ENCODE data around the gene AGRN. TPM values are rescaled to one million over a fixed set of nuclear protein-coding genes. Genes with fewer than 3 reads are reported as not detected.

The AGRN gene
- total RNA-seq, 4 donors from 2014 or later: 10.9 to 35.7 (median 20.6) TPM

- no peaks in the 10 kb centered on the region for H3K4me1 ChIP-seq
- no peaks in the 10 kb centered on the region for H3K27me3 ChIP-seq
- H3K4me3 ChIP-seq: no peak overlapping the region
- WGBS, 2 donors: 90 to 93% methylated on average over 27 to 38 of the region's 38 CpGs
- no peaks in the 10 kb centered on the region for H3K9me3 ChIP-seq
- H3K27ac ChIP-seq: no peak overlapping the region
- TF ChIP-seq POLR2A (IDR thresholded peaks at IDR 0.05): no peak
- TF ChIP-seq CTCF (IDR thresholded peaks at IDR 0.05): no peak
- TF ChIP-seq EP300 (IDR thresholded peaks at IDR 0.05): no peak
- DNase-seq (ENCODE audit: low spot score in 2 of 2): no peak
- H3K36me3 ChIP-seq: peaks cover 0 to 89% (median 0%) of the 10 kb centered on the region in 3 donors
Measured at GRCh38 chr1:1085911-1086841, 66.3 kb downstream of the AGRN start.

- Histone ChIP-seq H3K36me3 (peaks cover 0 to 83% (median 0%) of the 10 kb centered on the region in 3 donors), H3K4me3 (no peak overlapping the region), H3K9me3 (no peaks in the 10 kb centered on the region), H3K27ac (no peak overlapping the region), H3K27me3 (no peaks in the 10 kb centered on the region), H3K4me1 (no peaks in the 10 kb centered on the region)
- no peak for DNase-seq (ENCODE audit: low spot score in 2 of 2)
- WGBS, 2 donors: 87% methylated on average over 15 to 16 of the region's 17 CpGs
- TF ChIP-seq CTCF (IDR thresholded peaks at IDR 0.05): no peak
- TF ChIP-seq EP300 (IDR thresholded peaks at IDR 0.05): no peak
- no peak for TF ChIP-seq POLR2A (IDR thresholded peaks at IDR 0.05)
Measured at GRCh38 chr1:1086911-1087341, 67.0 kb downstream of the AGRN start.

GRCh38 chr1:1087351-1088028, 67.6 kb downstream of the AGRN start:
- no peak for DNase-seq (ENCODE audit: low spot score in 2 of 2)
- Histone ChIP-seq H3K4me1 (no peaks in the 10 kb centered on the region), H3K4me3 (no peak overlapping the region), H3K36me3 (peaks cover 0 to 78% (median 0%) of the 10 kb centered on the region in 3 donors), H3K9me3 (no peaks in the 10 kb centered on the region), H3K27me3 (no peaks in the 10 kb centered on the region), H3K27ac (no peak overlapping the region)
- TF ChIP-seq POLR2A (IDR thresholded peaks at IDR 0.05) (no peak), CTCF (IDR thresholded peaks at IDR 0.05) (no peak), EP300 (IDR thresholded peaks at IDR 0.05) (no peak)
- WGBS, 2 donors: 87 to 91% methylated on average over 28 to 34 of the region's 38 CpGs

DNA sequence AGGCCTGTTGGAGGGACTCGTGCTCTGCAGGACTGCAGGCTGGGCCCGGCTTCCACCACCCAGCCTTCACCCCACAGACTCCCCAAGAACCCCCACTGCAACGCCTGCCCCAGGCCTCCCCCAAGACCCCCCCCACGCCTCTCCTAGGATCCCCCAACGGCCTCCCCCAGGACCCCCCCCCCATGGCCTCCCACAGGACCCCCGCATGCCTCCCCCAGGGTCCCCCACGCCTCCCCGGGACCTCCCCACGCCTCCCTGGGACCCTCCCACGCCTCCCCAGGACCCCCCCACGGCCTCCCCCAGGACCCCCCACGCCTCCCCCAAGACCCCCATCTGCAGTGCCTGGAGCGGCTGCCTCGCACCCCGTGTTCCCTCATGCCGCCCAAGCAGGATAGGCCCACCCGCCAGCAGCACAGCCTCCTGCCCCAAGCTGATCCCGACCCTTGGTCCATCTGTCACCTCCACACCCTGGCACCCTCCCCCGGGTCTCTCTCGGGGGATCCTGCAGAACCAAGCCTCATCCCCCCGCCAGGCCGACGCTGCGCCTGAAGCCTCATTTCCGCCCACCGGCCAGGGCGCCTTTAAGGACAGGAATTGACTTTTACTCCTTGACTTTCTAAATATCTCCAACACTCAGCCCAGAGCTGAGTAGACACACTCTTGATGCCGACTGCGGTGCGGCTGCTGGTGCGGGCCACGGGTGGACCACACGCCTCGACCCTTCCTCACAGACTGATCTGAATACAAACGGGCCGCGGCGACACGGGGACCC, 68.3 kb downstream of the AGRN start:
- no peak overlapping the region for H3K4me3 ChIP-seq
- H3K9me3 ChIP-seq: no peaks in the 10 kb centered on the region

More for the DNA sequence above, 68.3 kb downstream of the AGRN start:
- no peak overlapping the region for H3K27ac ChIP-seq
- WGBS, 2 donors: 89 to 94% methylated on average over 25 to 30 of the region's 39 CpGs
- H3K4me1 ChIP-seq: no peaks in the 10 kb centered on the region
- H3K27me3 ChIP-seq: no peaks in the 10 kb centered on the region
- H3K36me3 ChIP-seq: peaks cover 0 to 70% (median 0%) of the 10 kb centered on the region in 3 donors
- TF ChIP-seq CTCF (IDR thresholded peaks at IDR 0.05): no peak
- TF ChIP-seq POLR2A (IDR thresholded peaks at IDR 0.05): no peak
- no peak for TF ChIP-seq EP300 (IDR thresholded peaks at IDR 0.05)
- DNase-seq (ENCODE audit: low spot score in 2 of 2): no peak
